Measurements from ENCODE around the gene NLRP8.
"Not testable (repeated sequence)": the region's sequence is repeated elsewhere in the genome, so short reads cannot be mapped to it uniquely, and the experiment has no call there.

The NLRP8 gene

GRCh38 chr19:55935206-55935605 is 12.4 kb upstream of the NLRP8 start:
- no peak for TF ChIP-seq CTCF (IDR thresholded peaks at IDR 0.05)

GRCh38 chr19:55939206-55939605 is 8.4 kb upstream of the NLRP8 start:
- no peak overlapping the region for H3K27ac ChIP-seq
- H3K4me3 ChIP-seq: no peak overlapping the region
- no peak for DNase-seq (ENCODE audit: low spot score)
- no peak for TF ChIP-seq CTCF (IDR thresholded peaks at IDR 0.05)

More at GRCh38 chr19:55935206-55935605, 12.4 kb upstream of the NLRP8 start:
- no peak for DNase-seq (ENCODE audit: low spot score)
- Histone ChIP-seq H3K27ac (no peak overlapping the region), H3K4me3 (no peak overlapping the region)

GRCh38 chr19:55940306-55940705 is 7.3 kb upstream of the NLRP8 start:
- H3K4me3 ChIP-seq: no peak overlapping the region
- TF ChIP-seq CTCF (IDR thresholded peaks at IDR 0.05): no peak
- DNase-seq (ENCODE audit: low spot score): no peak
- H3K27ac ChIP-seq: no peak overlapping the region

- not testable (repeated sequence) for H3K4me3 ChIP-seq; H3K27ac ChIP-seq; DNase-seq (ENCODE audit: low spot score)
Measured at GRCh38 chr19:55950566-55950965, 2.9 kb downstream of the NLRP8 start.

- no peak for DNase-seq (ENCODE audit: low spot score)
- Histone ChIP-seq H3K4me3 (no peak overlapping the region), H3K27ac (no peak overlapping the region)
- no peak for TF ChIP-seq CTCF (IDR thresholded peaks at IDR 0.05)
Measured at GRCh38 chr19:55956431-55956830, 8.8 kb downstream of the NLRP8 start.

GRCh38 chr19:55958356-55958755 is 10.7 kb downstream of the NLRP8 start:
- H3K4me3 ChIP-seq: no peak overlapping the region
- TF ChIP-seq CTCF (IDR thresholded peaks at IDR 0.05): no peak
- DNase-seq (ENCODE audit: low spot score): no peak
- no peak overlapping the region for H3K27ac ChIP-seq

- Histone ChIP-seq H3K4me3 (no peak overlapping the region), H3K27ac (no peak overlapping the region)
- DNase-seq (ENCODE audit: low spot score): no peak
- TF ChIP-seq CTCF (IDR thresholded peaks at IDR 0.05): no peak
Measured at GRCh38 chr19:55959996-55960675, 12.5 kb downstream of the NLRP8 start.

All from coronary artery (tissue), 2 donors.